ENCODE results near the gene PLXNA4. TPM values are rescaled to one million over a fixed set of nuclear protein-coding genes. Genes with fewer than 3 reads are reported as not detected.

The PLXNA4 gene
- total RNA-seq, 1 experiment from 2014 or later: 29.2 TPM

DNA sequence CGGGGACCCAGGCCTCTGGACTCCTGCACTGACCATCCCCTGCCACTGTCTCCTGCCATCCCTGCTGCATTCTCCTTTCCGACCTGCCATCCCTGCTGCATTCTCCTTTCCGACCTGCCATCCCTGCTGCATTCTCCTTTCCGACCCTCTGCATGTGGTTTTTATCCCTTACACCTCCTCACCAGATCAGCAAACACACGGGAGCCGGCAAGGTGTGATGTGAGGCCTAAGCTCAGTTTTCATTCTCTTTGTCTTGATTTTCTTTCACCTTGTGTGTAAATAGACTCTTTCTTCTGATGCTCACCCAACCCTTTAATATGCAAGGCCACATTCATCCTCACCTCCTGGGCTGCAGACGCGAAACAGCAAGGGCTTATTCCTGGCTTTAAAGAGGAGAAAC, 11.4 kb downstream of the PLXNA4 start:
- no peak for DNase-seq (ENCODE audit: low read depth)

DNA sequence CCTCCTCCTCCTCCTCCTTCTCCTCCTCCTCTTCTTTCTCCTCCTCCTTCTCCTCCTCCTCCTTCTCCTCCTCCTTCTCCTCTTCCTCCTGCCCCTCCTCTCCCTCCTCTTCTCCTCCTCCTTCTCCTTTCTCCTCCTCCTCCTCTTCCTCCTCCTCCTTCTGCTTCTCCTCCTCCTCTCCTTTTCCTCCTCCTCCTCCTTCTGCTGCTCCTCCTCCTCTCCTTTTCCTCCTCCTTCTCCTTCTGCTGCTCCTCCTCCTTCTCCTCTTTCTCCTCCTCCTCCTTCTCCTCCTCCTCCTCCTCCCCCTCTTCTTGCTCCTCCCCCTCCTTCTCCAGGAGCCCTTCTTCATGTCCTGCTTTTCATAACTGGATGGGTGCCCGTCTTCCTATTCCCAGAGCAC, 12.2 kb downstream of the PLXNA4 start:
- DNase-seq (ENCODE audit: low read depth): peak; percentile 51

DNA sequence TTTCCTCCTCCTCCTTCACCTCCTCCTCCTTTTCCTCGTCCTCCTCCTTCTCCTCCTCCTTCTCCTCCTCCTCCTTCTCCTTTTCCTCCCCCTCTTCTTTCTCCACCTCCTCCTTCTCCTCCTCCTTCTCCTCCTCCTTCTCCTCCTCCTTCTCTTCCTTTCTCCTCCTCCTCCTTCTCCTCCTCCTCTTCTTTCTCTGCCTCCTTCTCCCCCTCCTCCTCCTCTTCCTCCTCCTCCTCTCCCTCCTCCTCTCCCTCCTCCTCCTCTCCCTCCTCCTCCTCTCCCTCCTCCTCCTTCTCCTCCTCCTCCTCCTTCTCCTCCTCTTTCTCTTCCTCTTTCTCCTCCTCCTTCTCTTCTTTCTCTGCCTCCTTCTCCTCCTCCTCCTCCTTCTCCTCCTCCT, 13.6 kb downstream of the PLXNA4 start:
- no peak for DNase-seq (ENCODE audit: low read depth)

DNA sequence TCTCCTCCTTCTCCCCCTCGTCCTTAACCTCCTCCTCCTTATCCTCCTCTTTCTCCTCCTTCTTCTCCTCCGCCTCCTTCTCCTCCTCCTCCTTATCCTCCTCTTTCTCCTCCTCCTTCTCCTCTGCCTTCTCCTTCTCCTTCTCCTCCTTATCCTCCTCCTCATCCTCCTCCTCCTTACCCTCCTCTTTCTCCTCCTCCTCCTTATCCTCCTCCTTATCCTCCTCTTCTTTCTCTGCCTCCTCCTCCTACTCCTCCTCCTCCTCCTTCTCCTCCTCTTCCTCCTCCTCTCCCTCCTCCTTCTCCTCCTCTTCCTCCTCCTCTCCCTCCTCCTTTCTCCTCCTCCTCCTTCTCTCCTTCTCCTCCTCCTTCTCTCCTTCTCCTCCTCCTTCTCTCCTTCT, 14.5 kb downstream of the PLXNA4 start:
- no peak for DNase-seq (ENCODE audit: low read depth)

DNA sequence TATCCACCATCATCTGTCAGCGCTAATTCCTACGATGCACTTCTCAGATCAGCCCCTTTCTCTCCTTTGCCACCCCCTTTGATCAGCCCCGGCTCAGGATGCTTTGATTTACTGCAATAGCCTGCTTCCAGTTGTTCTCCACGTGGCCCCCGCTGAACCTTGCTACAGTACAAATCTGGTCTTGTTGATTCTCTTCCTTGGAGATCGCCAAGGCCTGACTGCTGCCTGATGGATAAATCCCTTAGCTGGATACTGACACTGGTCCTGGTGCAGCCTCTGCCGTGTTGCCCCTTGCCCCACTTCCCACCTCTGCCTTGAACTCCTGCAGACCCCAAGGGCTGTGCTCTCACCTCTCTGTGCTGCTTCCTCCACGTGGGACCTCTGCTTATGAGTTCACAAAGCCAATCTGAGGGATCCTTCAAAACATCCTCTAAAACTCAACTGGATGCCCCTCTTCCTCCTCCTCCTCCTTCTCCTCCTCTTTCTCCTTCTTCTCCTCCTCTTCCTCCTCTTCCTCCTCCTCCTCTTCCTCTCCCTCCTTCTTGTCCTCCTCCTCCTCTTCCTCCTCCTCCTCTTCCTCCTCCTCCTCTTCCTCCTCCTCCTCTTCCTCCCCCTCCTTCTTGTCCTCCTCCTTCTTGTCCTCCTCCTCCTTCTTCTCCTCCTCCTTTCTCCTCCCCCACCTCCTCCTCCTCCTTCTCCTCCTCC, 15.3 kb downstream of the PLXNA4 start:
- no peak for DNase-seq (ENCODE audit: low read depth)

DNA sequence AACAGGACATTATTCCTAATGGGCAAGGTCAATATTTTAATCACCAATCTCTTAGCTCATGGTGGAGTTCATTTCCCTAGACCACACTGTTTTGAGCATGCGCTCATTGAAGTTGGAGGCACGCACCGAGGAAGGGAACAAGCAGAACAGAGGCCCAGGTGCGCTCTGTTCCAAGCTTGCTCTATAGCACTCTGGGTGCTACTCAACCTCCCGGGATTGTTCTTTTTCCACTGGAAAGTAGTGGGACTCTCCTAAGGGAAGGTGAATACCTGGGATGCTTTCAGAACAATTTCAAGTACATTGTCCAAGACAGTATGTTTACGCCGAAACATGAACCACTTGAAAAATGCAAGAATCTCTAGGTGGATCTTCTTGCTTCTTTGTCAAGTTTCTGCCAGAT, 16.2 kb downstream of the PLXNA4 start:
- DNase-seq (ENCODE audit: low read depth): no peak

DNA sequence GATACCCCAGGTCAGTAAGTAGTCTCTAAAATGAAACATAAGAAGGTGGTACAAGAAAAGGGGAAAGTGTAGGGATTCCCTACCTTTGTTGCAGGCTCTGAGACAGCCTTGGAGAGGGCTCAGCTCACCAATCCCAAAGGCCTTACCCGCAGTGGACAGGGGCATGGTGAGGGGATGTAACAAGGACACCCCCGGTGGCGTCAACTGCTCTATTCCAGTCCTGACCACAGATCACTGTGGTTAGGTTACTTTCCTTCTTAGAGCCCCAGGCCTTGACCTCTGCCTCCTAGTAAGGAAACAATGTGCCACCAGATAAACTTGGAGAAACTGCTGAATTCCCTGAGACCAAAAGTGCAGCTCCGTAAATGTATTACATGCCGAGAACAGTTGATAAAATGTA, 17.5 kb downstream of the PLXNA4 start:
- no peak for DNase-seq (ENCODE audit: low read depth)

DNA sequence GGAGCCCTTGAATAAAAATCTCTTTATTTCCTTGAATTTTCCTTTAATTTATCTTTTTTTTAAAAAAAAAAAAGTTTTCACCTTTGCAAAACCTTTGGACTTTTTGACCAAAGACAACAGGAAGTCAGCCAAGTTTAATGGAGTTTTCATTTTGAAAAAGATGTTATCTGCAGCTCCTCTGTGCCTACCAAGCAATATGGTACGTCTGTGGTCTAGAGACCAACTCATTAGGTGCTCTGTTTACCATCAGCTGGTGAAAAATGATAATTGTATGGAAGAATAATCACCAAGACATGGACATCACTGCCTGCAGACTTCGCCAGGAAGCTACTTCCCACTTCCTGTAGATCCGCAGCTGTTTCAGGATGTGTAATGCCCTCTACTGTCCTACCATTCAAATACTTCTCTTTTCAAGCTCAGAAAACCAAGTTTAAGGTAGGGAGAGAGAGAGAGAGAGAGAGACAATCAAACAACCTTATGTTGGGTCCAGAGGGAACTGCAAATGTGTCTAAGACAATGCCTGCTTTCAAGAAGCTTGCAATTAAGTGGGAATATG, 18.7 kb downstream of the PLXNA4 start:
- peak; percentile 69 for DNase-seq (ENCODE audit: low read depth)

DNA sequence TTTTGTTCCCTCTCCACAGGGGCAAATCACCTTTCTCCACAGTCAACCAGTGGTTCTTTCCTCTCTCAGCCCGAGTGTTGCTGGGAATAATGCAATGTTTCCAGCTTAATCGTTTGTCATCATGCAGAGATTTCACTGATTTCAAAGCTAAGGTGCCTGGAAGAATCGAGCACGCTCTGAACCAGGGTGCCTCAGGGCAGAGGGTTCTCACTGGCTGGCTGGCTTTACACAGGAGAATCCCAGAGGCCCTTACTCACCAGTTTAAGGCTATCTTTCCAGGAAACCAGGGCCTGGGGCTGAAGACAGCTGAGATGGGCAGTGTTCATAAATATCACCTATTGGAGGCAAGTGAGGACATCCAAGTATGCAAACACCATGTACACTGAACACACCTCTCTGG, 21.8 kb downstream of the PLXNA4 start:
- DNase-seq (ENCODE audit: low read depth): no peak

DNA sequence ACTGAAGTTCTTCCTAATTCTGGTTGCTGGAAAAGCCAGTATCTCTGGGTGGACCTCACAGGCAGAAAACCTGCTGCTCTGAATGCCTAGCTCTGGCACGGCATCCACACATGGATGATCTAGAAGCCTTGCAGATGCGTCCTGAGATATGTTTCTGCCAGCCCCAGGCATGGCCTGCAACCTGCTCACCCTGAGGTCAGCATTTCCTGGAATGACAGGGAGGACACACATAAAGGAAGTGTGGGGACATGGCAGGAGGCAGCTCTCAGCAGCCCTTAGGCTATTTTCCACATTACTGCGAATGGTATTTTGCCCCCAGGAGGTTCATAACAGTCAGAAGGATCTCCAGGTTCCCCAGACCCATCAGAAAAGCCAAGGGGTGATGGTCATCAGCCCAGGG, 23.2 kb downstream of the PLXNA4 start:
- no peak for DNase-seq (ENCODE audit: low read depth)

DNA sequence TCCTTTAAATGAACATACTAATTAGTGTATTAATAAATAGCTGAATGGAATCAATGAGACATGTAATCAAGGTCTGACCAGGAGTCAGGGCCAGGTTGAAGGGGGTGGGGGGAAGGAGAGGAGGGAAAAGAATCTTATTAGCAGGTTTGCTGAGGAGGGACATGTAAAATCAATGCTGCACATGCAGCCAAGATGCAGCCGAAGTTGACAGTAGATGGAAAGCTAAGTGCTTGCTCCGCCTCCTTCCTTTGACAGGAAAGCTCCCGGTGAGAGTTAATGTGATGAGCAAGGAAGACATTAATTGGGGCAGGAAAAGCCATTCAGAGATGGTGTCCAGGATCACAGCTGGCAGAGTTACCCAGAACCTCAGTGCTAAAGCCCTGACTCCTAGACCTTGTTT, 24.4 kb downstream of the PLXNA4 start:
- no peak for DNase-seq (ENCODE audit: low read depth)

DNA sequence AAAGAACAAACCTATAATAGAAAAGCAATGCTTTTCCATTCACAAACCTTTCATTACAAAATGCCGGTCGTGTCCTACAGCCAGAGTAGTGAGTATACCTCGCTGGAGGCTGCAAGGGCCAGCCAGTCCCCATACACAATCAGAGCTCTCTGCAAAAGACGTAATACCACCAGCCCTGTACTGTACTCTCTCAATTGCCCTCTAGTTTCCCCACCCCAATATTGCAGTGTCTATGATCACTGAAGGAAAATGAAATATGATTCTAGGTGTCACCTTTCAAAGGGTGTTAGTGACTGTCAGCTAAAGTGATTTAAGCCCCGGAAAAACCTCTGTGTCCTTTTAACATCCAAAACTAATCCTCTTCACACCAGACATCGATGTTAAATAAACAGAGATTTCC, 24.8 kb downstream of the PLXNA4 start:
- DNase-seq (ENCODE audit: low read depth): no peak

DNA sequence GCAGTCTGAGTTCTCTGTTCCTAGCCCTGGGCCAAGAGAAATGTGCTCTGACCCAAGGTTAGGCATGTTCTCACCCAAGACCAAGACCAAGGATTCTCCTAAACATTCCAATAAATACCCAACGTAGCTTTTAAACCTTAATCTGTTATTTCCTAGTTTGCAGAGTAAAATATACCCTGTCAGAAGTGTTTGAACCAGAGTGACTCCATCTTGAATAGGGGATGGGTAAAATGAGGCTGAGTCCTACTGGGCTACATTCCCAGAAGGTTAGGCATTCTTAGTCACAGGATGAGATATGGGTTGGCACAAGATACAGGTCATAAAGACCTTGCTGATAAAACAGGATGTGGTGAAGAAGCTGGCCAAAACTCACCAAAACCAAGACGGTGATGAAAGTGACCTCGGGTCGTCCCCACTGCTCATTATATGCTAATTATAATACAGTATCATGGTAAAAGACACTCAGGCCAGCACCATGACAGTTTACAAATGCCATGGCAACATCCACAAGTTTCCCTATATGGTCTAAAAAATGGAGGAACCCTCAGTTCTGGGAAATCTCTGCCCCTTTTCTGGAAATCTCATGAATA, 27.7 kb downstream of the PLXNA4 start:
- DNase-seq (ENCODE audit: low read depth): peak; percentile 96

DNA sequence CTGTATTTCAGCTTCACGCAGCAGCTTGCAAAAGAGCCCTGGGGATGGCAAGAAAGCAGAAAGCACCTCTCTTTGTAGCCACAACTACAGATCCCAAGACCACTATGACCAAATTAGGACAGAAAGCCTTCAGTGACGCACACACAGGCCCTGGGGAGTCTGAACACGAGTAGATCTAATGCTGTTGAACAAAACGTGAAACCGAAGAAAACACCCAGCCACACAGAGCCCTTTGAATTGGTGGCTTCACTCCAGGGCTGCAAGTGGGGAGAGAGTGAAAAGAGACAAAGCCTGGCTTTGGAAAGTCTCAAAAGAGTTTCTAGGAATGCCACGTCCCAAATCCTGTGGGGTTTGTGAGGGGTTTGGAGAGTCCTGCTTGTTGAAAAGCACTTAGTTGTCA, 28.4 kb downstream of the PLXNA4 start:
- no peak for DNase-seq (ENCODE audit: low read depth)

DNA sequence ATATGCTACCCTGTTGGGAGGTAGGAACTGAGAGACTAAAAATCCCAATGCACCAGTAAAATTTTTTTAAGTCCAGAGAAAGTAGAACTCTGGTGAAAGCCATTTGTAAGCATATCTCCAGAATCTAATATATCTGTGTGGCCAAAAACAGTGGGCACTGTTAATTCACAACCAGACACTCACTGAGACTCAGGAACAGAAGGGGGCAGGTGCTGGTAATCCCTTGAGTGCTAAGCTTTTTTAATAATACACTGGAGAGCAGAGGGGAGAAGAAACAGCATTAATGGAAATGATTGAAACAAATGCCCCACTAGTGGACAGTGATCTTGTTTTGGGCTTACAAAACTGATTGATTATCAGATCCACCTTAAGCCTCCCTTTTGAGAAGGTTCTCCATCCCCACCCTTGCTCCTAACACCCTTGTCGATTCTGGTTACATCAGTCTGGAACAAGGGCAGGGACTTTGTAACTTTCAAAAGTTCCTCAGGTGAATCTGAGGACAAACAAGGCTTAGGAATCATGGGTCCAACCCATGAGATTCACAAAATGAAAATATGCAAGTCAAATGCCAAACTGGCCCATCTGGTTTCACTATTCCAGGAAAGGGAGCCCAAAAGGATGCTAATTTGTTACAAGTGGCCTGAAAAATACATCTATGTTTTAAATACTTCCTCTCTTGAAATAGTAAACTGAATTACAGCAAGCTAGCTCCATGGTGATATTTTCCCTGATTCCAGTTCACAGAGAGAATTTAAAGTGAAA, 29.7 kb downstream of the PLXNA4 start:
- no peak for DNase-seq (ENCODE audit: low read depth)

DNA sequence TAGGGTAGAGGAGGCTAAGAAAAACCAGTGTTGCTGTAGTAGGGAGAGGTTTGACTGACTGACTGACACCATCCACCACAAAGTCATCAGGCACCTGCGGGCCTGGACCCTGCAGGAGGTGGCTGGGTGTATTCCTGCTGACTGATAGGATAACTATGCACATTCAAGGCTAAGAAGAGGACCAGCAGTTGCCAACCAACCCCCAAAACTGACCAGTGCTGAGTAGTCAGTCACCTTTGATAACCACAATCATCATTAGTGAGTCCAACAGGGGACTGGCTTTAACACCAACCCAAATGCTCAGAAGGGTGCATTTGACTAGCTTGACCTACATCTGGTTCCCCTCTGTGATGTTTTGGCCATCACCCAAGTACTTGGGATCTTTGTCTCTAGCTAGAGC, 30.5 kb downstream of the PLXNA4 start:
- DNase-seq (ENCODE audit: low read depth): peak; percentile 75

DNA sequence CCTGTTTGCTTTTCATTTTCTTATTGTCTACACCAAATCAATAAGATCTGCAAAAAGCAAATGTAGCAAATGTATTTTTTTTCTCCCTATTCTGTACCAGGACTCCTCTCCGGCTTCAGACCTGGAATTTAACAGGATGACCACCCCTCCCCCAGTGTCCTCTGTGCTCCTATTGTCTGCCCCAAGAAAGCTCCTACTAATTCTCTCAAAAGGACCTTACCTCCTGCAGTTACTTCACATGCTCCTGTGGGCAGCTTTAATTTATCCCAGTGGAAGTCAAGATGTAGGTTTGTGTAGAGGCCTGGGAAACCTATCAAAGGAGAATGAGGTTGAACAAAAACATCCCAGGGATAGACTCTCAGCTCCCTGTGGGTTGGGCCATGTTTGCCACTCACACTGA, 31.3 kb downstream of the PLXNA4 start:
- no peak for DNase-seq (ENCODE audit: low read depth)

DNA sequence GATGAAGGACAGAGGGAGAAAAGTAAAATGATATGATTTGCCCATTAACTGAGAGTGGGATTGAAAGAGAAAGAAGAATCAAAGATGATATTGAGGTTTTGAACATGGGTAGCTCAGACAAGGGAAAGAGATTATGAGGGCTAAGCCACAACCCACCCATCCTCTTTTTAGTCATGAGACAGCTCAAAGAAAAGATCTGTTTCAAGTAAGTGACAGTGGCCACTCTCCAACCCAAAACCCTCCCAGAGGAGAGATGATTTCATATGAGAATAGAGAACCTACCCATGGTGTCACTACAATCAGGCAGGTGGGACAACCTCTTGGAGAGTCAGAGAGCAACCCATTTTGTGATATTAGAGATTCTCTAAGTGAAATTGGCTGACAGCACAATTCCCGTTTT, 32.2 kb downstream of the PLXNA4 start:
- no peak for DNase-seq (ENCODE audit: low read depth)

DNA sequence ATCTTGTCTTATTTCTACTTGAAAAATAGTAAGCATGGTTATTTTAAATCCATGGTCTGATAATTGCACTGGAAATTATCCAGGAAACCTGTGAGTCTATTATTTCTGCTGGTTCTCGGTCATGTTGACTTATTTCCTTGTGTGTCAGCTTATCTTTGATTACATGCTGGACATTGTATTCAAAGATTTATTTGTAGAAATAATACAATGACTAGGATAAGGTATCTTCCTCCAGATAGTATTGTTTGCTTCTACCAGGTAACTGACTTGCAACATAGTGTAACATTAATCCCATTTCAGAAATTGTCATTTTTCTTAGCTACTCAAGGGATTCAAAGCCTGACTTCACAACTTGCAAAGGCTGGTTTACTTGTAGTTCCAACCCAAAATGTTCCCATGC, 33.4 kb downstream of the PLXNA4 start:
- no peak for DNase-seq (ENCODE audit: low read depth)

DNA sequence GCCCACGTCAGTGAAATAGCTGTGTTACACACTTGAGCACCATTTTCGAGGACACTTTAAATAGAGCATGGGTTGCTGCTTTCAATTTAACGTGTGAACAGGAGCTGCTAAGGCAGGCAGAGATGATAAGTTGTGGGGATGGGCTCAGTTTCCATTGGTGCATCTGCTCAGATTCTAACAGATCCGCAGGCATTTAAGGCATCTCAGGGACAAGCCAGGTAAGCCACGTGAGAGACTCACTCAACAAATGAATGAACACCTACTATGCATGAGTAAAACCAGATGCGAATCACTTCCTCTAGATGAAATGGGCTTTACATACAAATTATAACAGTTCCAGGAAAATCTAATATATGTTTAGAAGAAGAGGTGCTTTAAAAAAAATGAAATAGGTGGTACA, 34.6 kb downstream of the PLXNA4 start:
- DNase-seq (ENCODE audit: low read depth): no peak

DNA sequence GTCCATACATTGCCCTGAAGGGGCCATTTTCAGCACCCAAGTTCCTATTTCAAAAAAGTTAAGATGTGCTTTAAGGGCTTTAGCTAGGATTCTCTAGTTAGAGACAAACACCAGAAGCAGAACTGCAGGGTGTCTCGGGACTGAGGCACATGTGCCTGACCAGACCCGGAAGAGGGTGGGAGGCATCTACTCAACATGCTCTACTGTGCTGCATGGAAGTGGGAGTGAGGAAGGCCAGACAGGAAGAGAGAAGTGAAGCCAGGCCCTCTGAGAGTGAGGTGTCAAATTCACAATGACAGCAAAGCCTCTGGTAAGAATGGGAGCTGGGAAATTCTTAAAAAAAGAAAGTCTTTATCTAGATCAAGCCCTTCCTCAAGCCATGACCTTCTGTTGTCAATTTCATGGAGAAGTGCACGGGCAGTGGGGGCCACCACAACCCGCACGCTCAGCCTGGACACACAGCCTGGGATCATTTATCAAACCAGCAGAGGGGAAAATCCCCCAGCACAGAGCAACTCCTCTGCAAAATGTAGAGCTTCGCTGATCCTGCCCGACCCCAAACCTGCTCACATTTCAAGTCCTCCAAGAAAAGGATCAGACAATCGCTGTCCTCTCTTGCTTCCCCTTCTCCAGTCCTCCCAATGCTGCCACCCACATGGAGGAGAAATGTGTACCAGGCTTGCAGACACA, 38.7 kb downstream of the PLXNA4 start:
- DNase-seq (ENCODE audit: low read depth): no peak

Measured in HT1080 (cell line).